ENCODE data around the gene SLAIN2.

DNA sequence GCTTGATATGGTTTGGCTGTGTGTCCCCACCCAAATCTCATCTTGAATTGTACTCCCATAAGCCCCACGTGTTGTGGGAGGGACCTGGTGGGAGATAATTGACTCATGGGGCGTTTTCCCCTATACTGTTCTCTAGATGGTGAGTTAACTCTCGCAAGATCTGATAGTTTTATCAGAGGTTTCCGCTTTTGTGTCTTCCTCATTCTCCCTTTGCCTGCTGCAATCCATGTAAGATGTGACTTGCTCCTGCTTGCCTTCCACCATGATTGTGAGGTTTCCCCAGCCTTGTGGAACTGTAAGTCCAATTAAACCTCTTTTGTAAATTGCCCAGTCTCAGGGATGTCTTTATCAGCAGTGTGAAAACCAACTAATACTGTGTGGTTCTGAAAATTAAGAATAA is 11.5 kb downstream of the SLAIN2 start:
- TF ChIP-seq TAF1 (IDR thresholded peaks at IDR 0.05; ENCODE audit: borderline replicate concordance, insufficient read depth, low read length) = no peak
- TF ChIP-seq POLR2AphosphoS5 (IDR thresholded peaks at IDR 0.05; ENCODE audit: low read depth, low read length) = no peak
- TF ChIP-seq SIN3A (IDR thresholded peaks at IDR 0.05; ENCODE audit: borderline replicate concordance, insufficient read depth, low read length) = no peak
- TF ChIP-seq, protein P1, sequence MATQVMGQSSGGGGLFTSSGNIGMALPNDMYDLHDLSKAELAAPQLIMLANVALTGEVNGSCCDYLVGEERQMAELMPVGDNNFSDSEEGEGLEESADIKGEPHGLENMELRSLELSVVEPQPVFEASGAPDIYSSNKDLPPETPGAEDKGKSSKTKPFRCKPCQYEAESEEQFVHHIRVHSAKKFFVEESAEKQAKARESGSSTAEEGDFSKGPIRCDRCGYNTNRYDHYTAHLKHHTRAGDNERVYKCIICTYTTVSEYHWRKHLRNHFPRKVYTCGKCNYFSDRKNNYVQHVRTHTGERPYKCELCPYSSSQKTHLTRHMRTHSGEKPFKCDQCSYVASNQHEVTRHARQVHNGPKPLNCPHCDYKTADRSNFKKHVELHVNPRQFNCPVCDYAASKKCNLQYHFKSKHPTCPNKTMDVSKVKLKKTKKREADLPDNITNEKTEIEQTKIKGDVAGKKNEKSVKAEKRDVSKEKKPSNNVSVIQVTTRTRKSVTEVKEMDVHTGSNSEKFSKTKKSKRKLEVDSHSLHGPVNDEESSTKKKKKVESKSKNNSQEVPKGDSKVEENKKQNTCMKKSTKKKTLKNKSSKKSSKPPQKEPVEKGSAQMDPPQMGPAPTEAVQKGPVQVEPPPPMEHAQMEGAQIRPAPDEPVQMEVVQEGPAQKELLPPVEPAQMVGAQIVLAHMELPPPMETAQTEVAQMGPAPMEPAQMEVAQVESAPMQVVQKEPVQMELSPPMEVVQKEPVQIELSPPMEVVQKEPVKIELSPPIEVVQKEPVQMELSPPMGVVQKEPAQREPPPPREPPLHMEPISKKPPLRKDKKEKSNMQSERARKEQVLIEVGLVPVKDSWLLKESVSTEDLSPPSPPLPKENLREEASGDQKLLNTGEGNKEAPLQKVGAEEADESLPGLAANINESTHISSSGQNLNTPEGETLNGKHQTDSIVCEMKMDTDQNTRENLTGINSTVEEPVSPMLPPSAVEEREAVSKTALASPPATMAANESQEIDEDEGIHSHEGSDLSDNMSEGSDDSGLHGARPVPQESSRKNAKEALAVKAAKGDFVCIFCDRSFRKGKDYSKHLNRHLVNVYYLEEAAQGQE (IDR thresholded peaks at IDR 0.05; ENCODE audit: insufficient read depth in 1 of 2, low read depth in 2 of 2, low read length in 2 of 2) = no peak

Data from PFSK-1 (cell line).